DND-41 (cell line): ENCODE data around the gene ST8SIA3.

Source experiments
- ATAC-seq: fragments of 200-7000 bp; cut with Tn5 transposase; 3 replicates; pipeline ENCODE4 v1.9.1; 2021; ENCODE audit warnings: low read depth; ENCODE audit not compliant: insufficient read depth
- DNase-seq: peaks from one replicate; pipeline ENCODE4 v3.0.0-alpha.2; 2020
- H2AFZ ChIP-seq: 2 replicates; pipeline ENCODE4 v1.6.0; 2012; ENCODE audit warnings: low read depth, low read length
- H3K27ac ChIP-seq: 2 replicates; pipeline ENCODE4 v1.5.1; 2012; ENCODE audit warnings: low read length, inconsistent platforms
- H3K27me3 ChIP-seq: fragments of 200-600 bp; sonication (generic); 2 replicates; pipeline ENCODE4 v1.6.0; 2012; ENCODE audit warnings: low read length, mild to moderate bottlenecking, inconsistent platforms; ENCODE audit not compliant: insufficient read depth, poor library complexity
- H3K36me3 ChIP-seq: 2 replicates; pipeline ENCODE4 v1.5.1; 2012; ENCODE audit warnings: low read length, inconsistent platforms; ENCODE audit not compliant: insufficient read depth
- H3K4me1 ChIP-seq: 2 replicates; pipeline ENCODE4 v1.5.1; 2012; ENCODE audit warnings: mild to moderate bottlenecking, low read length; ENCODE audit not compliant: insufficient read depth
- H3K4me2 ChIP-seq: 2 replicates; pipeline ENCODE4 v1.6.0; 2012; ENCODE audit warnings: mild to moderate bottlenecking, moderate library complexity, low read length, inconsistent platforms; ENCODE audit not compliant: insufficient read depth
- H3K4me3 ChIP-seq, 2 experiments: fragments of 200-600 bp in 1 of 2; shearing (Covaris generic) in 1 of 2; 2 replicates each; pipeline ENCODE4 v1.5.1; 2012 to 2016; ENCODE audit warnings: inconsistent platforms in 2 of 2, low read length in 2 of 2, mild to moderate bottlenecking in 2 of 2, low read depth in 1 of 2, moderate library complexity in 1 of 2
- H3K79me2 ChIP-seq: 2 replicates; pipeline ENCODE4 v1.6.0; 2012; ENCODE audit warnings: low read length, inconsistent platforms; ENCODE audit not compliant: insufficient read depth
- H3K9ac ChIP-seq: 2 replicates; pipeline ENCODE4 v1.6.0; 2012; ENCODE audit warnings: low read depth, mild to moderate bottlenecking, inconsistent platforms, low read length, moderate library complexity
- H3K9me3 ChIP-seq: 2 replicates; pipeline ENCODE4 v1.5.1; 2012; ENCODE audit warnings: low read length, moderate library complexity, mild to moderate bottlenecking, inconsistent platforms; ENCODE audit not compliant: insufficient read depth, severe bottlenecking
- H4K20me1 ChIP-seq: 2 replicates; pipeline ENCODE4 v1.6.0; 2012; ENCODE audit warnings: low read length; ENCODE audit not compliant: insufficient read depth
- EZH2 ChIP-seq: IDR thresholded peaks from 3 replicates; pipeline ENCODE4 v1.6.1; 2012; ENCODE audit warnings: borderline replicate concordance, low read depth, mild to moderate bottlenecking, moderate library complexity, low read length, inconsistent platforms; ENCODE audit not compliant: severe bottlenecking
- TF ChIP-seq, protein P1 (sequence below): IDR thresholded peaks from 2 replicates; pipeline ENCODE4 v1.5.1; 2012; ENCODE audit warnings: borderline replicate concordance, low read length, moderate library complexity, mild to moderate bottlenecking; ENCODE audit not compliant: poor library complexity, severe bottlenecking; ENCODE audit errors: extremely low read depth

ST8SIA3 gene

DNA sequence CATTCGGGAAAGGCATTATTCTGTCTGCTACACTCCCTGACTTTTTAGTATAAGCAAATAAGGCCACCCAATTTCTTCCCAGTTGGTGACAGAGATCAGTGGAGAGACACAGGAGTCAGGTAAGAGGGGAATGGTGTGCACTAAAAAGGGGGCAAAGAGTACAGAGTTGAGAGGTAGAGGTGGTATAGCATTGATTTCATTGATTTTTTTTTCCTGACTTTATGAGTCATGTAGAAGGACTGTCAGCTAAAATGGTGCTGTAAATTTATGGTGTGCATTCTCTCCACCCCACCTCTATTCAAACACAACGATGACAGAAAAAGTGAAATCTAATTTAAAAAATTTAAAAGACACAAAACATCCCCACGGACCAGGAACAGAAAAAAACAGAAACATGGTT lies 23.7 kb upstream of the ST8SIA3 start:
- no peak overlapping the region for H3K27ac ChIP-seq
- no peak overlapping the region for H3K4me3 ChIP-seq
- no peak overlapping the region for H3K4me2 ChIP-seq
- H3K4me1 ChIP-seq = no peaks in the 10 kb centered on the region
- no peaks in the 10 kb centered on the region for H3K9me3 ChIP-seq
- H3K79me2 ChIP-seq = no peaks in the 10 kb centered on the region
- no peaks in the 10 kb centered on the region for H4K20me1 ChIP-seq
- DNase-seq (no peak), ATAC-seq (no peak)
- H3K27me3 ChIP-seq = no peaks in the 10 kb centered on the region
- no peak overlapping the region for H3K9ac ChIP-seq
- H3K36me3 ChIP-seq = no peaks in the 10 kb centered on the region
- no peak overlapping the region for H2AFZ ChIP-seq
- TF ChIP-seq, protein P1, sequence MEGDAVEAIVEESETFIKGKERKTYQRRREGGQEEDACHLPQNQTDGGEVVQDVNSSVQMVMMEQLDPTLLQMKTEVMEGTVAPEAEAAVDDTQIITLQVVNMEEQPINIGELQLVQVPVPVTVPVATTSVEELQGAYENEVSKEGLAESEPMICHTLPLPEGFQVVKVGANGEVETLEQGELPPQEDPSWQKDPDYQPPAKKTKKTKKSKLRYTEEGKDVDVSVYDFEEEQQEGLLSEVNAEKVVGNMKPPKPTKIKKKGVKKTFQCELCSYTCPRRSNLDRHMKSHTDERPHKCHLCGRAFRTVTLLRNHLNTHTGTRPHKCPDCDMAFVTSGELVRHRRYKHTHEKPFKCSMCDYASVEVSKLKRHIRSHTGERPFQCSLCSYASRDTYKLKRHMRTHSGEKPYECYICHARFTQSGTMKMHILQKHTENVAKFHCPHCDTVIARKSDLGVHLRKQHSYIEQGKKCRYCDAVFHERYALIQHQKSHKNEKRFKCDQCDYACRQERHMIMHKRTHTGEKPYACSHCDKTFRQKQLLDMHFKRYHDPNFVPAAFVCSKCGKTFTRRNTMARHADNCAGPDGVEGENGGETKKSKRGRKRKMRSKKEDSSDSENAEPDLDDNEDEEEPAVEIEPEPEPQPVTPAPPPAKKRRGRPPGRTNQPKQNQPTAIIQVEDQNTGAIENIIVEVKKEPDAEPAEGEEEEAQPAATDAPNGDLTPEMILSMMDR = no peak
- no peak for TF ChIP-seq EZH2

DNA sequence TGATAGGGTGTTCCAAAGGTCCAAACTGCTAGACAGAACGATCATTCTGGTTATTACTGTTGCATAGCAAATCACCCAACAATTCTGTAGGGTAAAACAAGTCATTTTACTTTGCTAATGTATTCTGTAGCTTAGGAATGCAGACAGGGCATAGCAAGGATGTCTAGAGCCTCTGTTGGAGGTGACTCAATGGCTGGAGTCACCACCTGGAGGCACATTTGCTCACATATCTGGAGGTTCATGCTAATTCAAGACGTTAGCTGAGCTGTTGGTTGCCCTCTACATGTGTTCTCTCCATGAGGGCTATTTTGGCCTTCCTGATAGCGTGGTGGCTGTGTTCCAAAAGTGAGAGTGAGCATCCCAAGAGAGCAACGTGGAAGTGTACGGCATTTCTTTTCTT lies 22.5 kb upstream of the ST8SIA3 start:
- Histone ChIP-seq H4K20me1 (no peaks in the 10 kb centered on the region), H3K36me3 (no peaks in the 10 kb centered on the region), H3K4me1 (no peaks in the 10 kb centered on the region), H3K27ac (no peak overlapping the region), H3K4me2 (no peak overlapping the region), H2AFZ (no peak overlapping the region), H3K4me3 (no peak overlapping the region), H3K9me3 (no peaks in the 10 kb centered on the region), H3K9ac (no peak overlapping the region), H3K79me2 (no peaks in the 10 kb centered on the region), H3K27me3 (no peaks in the 10 kb centered on the region)
- no peak for DNase-seq
- TF ChIP-seq, protein P1 = no peak
- no peak for TF ChIP-seq EZH2
- ATAC-seq = no peak

DNA sequence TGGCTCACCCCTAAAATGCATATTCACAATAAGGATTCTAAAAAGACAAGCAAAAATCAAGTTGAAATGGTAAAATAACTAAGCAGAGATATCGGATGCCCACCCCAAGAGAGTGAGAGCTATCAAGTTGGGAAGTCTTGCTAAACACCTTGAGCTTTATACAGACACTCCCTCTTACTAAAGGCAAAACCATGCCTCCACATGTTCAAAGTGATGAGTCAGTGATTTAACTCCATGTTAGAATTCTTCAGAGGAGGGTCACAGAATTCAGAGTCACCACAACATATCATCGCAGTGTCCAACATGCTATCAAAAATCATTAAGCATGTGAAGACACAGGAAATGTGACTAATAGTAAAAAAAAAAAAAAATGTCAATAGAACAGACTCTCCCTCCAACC lies 20.6 kb upstream of the ST8SIA3 start:
- H3K79me2 ChIP-seq = no peaks in the 10 kb centered on the region
- H3K9ac ChIP-seq = no peak overlapping the region
- H3K4me3 ChIP-seq = no peak overlapping the region
- ATAC-seq (no peak), DNase-seq (no peak)
- H3K27me3 ChIP-seq = peaks cover 8% of the 10 kb centered on the region
- no peak for TF ChIP-seq EZH2
- TF ChIP-seq, protein P1 = no peak
- no peaks in the 10 kb centered on the region for H3K9me3 ChIP-seq
- H3K4me1 ChIP-seq = no peaks in the 10 kb centered on the region
- no peak overlapping the region for H2AFZ ChIP-seq
- H3K27ac ChIP-seq = no peak overlapping the region
- no peaks in the 10 kb centered on the region for H3K36me3 ChIP-seq
- H3K4me2 ChIP-seq = no peak overlapping the region
- H4K20me1 ChIP-seq = no peaks in the 10 kb centered on the region

DNA sequence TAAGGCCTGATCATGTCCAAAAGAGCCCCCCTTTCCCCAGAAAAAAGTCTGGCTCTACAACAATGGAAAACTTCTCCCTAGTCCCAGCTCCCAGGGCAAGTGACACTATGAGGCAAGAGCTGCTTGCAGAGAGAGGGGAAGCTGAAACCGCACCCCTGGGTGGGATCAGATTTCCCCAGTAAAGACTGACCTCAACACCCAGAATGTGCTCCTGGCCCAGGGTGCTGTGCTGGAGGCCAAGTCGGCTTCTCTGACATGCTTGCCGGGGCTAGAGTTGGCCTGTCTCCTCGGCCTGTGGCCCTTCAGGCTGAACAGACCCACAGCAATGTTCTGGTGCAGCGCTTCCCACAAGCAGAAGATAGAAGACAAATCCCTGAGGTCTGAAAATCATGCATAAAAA lies 18.4 kb upstream of the ST8SIA3 start:
- Histone ChIP-seq H2AFZ (no peak overlapping the region), H3K4me3 (no peak overlapping the region), H3K4me2 (no peak overlapping the region), H3K27ac (no peak overlapping the region), H3K79me2 (no peaks in the 10 kb centered on the region), H3K9ac (no peak overlapping the region), H3K36me3 (no peaks in the 10 kb centered on the region), H3K27me3 (peaks cover 8% of the 10 kb centered on the region), H4K20me1 (no peaks in the 10 kb centered on the region), H3K9me3 (no peaks in the 10 kb centered on the region), H3K4me1 (no peaks in the 10 kb centered on the region)
- no peak for TF ChIP-seq EZH2
- TF ChIP-seq, protein P1 = no peak
- no peak for DNase-seq
- no peak for ATAC-seq
